ENCODE measurements around the gene RNF168. TPM values are rescaled to one million over a fixed set of nuclear protein-coding genes. Genes with fewer than 3 reads are reported as not detected.

RNF168 gene
- total and polyA plus RNA-seq, 2 experiments from 2014 or later, result 12.3 to 14.2 TPM

DNA sequence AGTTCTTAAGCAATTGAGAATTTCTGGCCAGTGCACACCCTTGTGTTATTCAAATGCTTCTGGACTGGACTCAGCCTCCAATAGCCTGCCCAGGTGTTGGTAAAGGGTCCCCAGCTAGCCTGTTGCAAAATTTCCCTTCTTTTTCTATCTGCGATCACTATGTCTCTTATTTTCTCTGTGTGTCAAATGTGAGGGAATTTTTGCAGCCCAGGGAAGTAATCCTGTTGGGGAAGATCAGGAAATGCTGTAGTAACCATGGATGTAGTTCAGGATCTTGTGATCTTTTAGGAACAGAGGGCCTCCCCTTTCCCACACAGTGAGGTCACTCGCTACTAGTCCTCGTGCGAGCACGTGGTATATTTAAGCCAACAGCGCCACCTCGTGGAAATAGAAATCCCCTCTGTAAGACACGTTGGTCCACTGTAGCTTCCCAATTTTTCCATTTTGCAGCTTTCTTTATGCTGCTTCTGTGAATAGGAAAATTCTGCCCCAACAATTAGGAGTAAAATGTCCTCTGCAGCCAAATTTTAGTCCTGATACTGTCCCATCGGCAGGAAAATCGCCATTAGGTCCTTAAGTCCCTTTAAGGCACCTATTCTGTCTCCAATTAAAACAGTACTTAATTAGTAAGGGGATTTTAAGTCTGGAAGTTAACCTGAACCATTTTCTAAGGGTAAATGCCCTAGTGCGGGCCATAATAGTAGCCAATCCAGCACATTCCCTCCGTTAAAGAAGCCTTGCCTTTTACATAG lies 15.6 kb upstream of the RNF168 start:
- no peak overlapping the region for H2AFZ ChIP-seq
- H3K4me1 ChIP-seq (ENCODE audit: insufficient read depth), result peaks cover 2% of the 10 kb centered on the region; the same call in 1 of the 2 replicates
- H4K20me1 ChIP-seq (ENCODE audit: insufficient read depth), result no peaks in the 10 kb centered on the region
- no peaks in the 10 kb centered on the region for H3K79me2 ChIP-seq (ENCODE audit: insufficient read depth)
- DNase-seq, result peak; percentile 88
- 17 to 23% methylated on average over 12 of the region's 12 CpGs for WGBS, 2 experiments (ENCODE audit: low coverage in 1 of 2, low lambda C conversion rate in 2 of 2, missing lambda C conversion rate in 2 of 2)
- no peaks in the 10 kb centered on the region for H3F3A ChIP-seq (ENCODE audit: insufficient read depth)
- H3K27ac ChIP-seq, result no peak overlapping the region
- no peak overlapping the region for H3K4me2 ChIP-seq (ENCODE audit: unreplicated experiment)
- no peak overlapping the region for H3K9ac ChIP-seq
- no peak overlapping the region for H3K4me3 ChIP-seq
- H3K9me2 ChIP-seq (ENCODE audit: insufficient read depth), result no peaks in the 10 kb centered on the region
- no peak for TF ChIP-seq EZH2phosphoT487 (IDR thresholded peaks at IDR 0.05; ENCODE audit: insufficient read depth, low read depth)
- TF ChIP-seq EZH2 (IDR thresholded peaks at IDR 0.05; ENCODE audit: insufficient read depth, poor library complexity, severe bottlenecking), result no peak
- in situ Hi-C loops (cut with MboI), result loop anchor here (25.0 kb wide), 1 partner anchor 457 kb away; no protein-coding TSS in a partner anchor
- H3K9me3 ChIP-seq (ENCODE audit: low read depth), result no peaks in the 10 kb centered on the region
- H3K36me3 ChIP-seq (ENCODE audit: low read depth), result no peaks in the 10 kb centered on the region
- no peaks in the 10 kb centered on the region for H3K27me3 ChIP-seq (replicated peaks; ENCODE audit: insufficient read depth)

DNA sequence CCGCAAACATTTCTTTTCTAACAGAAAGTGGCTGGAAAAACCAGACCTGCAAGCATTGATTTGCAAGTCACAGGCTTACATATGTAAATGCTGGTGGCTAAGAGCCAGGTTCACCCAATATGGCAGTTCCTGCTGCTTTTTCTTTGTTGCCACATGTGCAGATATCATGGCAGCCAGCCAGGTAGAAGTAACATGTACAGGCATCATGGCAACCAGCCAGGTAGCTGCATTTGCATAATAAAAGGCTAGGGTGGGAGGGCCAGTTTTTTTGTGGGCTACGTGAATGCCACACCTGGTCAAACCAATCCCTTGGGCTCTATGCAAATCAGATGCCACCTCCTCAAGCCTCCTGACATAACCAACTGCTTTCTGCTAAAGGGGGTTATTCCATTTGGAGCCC lies 14.4 kb upstream of the RNF168 start:
- Histone ChIP-seq H4K20me1 (ENCODE audit: insufficient read depth) (no peaks in the 10 kb centered on the region), H3K4me2 (ENCODE audit: unreplicated experiment) (no peak overlapping the region), H3K27me3 (replicated peaks; ENCODE audit: insufficient read depth) (no peaks in the 10 kb centered on the region), H3K27ac (no peak overlapping the region), H3K9ac (no peak overlapping the region), H3F3A (ENCODE audit: insufficient read depth) (no peaks in the 10 kb centered on the region), H3K4me1 (ENCODE audit: insufficient read depth) (peaks cover 6% of the 10 kb centered on the region; the same call in 1 of the 2 replicates), H3K79me2 (ENCODE audit: insufficient read depth) (no peaks in the 10 kb centered on the region), H3K36me3 (ENCODE audit: low read depth) (no peaks in the 10 kb centered on the region), H3K9me2 (ENCODE audit: insufficient read depth) (no peaks in the 10 kb centered on the region), H2AFZ (no peak overlapping the region), H3K4me3 (no peak overlapping the region), H3K9me3 (ENCODE audit: low read depth) (no peaks in the 10 kb centered on the region)
- 54 to 62% methylated on average over 2 of the region's 2 CpGs for WGBS, 2 experiments (ENCODE audit: low coverage in 1 of 2, low lambda C conversion rate in 2 of 2, missing lambda C conversion rate in 2 of 2)
- no peak for DNase-seq
- in situ Hi-C loops (cut with MboI), result loop anchor here (25.0 kb wide), 1 partner anchor 456 kb away; no protein-coding TSS in a partner anchor
- TF ChIP-seq EZH2phosphoT487 (IDR thresholded peaks at IDR 0.05; ENCODE audit: insufficient read depth, low read depth) (no peak), EZH2 (IDR thresholded peaks at IDR 0.05; ENCODE audit: insufficient read depth, poor library complexity, severe bottlenecking) (no peak)

- Histone ChIP-seq H4K20me1 (ENCODE audit: insufficient read depth) (no peaks in the 10 kb centered on the region), H3K9me3 (ENCODE audit: low read depth) (no peaks in the 10 kb centered on the region), H2AFZ (no peak overlapping the region), H3K79me2 (ENCODE audit: insufficient read depth) (no peaks in the 10 kb centered on the region), H3K4me3 (no peak overlapping the region), H3K27ac (no peak overlapping the region), H3K27me3 (replicated peaks; ENCODE audit: insufficient read depth) (no peaks in the 10 kb centered on the region), H3K4me2 (ENCODE audit: unreplicated experiment) (no peak overlapping the region), H3K9ac (no peak overlapping the region), H3F3A (ENCODE audit: insufficient read depth) (no peaks in the 10 kb centered on the region), H3K4me1 (ENCODE audit: insufficient read depth) (peaks cover 6% of the 10 kb centered on the region; the same call in 1 of the 2 replicates), H3K9me2 (ENCODE audit: insufficient read depth) (no peaks in the 10 kb centered on the region), H3K36me3 (ENCODE audit: low read depth) (no peaks in the 10 kb centered on the region)
- 59 to 64% methylated on average over 2 of the region's 2 CpGs for WGBS, 2 experiments (ENCODE audit: low coverage in 1 of 2, low lambda C conversion rate in 2 of 2, missing lambda C conversion rate in 2 of 2)
- no peak for DNase-seq
- in situ Hi-C loops (cut with MboI), result loop anchor here (25.0 kb wide), 1 partner anchor 455 kb away; no protein-coding TSS in a partner anchor
- TF ChIP-seq EZH2 (IDR thresholded peaks at IDR 0.05; ENCODE audit: insufficient read depth, poor library complexity, severe bottlenecking) (no peak), EZH2phosphoT487 (IDR thresholded peaks at IDR 0.05; ENCODE audit: insufficient read depth, low read depth) (no peak)
Observed at GRCh38 chr3:196517162-196517800, 13.7 kb upstream of the RNF168 start.

GRCh38 chr3:196514913-196515621 lies 11.5 kb upstream of the RNF168 start, which contains the start of gene SMCO1:
SMCO1 (minus strand) TSS chr3:196515346; CDS start chr3:196515209, 137 bp downstream.
- H3K4me3 ChIP-seq, result no peak within 1 kb of the TSS
- H3K4me2 ChIP-seq (ENCODE audit: unreplicated experiment), result no peak within 1 kb of the TSS
- in situ Hi-C loops (cut with MboI), result loop anchor here (25.0 kb wide), 1 partner anchor 453 kb away; no protein-coding TSS in a partner anchor
- 82 to 86% methylated on average over 10 of the region's 10 CpGs for WGBS, 2 experiments (ENCODE audit: low coverage in 1 of 2, low lambda C conversion rate in 2 of 2, missing lambda C conversion rate in 2 of 2)
- peaks cover 6% of the 10 kb centered on the region; the same call in 1 of the 2 replicates for H3K4me1 ChIP-seq (ENCODE audit: insufficient read depth)
- H3K27ac ChIP-seq, result no peak within 1 kb of the TSS
- H3K9ac ChIP-seq, result no peak within 1 kb of the TSS
- DNase-seq, result no peak
- no peaks in the 10 kb centered on the region for H3K27me3 ChIP-seq (replicated peaks; ENCODE audit: insufficient read depth)
- no peaks in the 10 kb centered on the region for H3K79me2 ChIP-seq (ENCODE audit: insufficient read depth)
- H4K20me1 ChIP-seq (ENCODE audit: insufficient read depth), result no peaks in the 10 kb centered on the region
- H3K36me3 ChIP-seq (ENCODE audit: low read depth), result no peaks in the 10 kb centered on the region
- H3F3A ChIP-seq (ENCODE audit: insufficient read depth), result no peaks in the 10 kb centered on the region
- TF ChIP-seq EZH2 (IDR thresholded peaks at IDR 0.05; ENCODE audit: insufficient read depth, poor library complexity, severe bottlenecking), result no peak
- no peak for TF ChIP-seq EZH2phosphoT487 (IDR thresholded peaks at IDR 0.05; ENCODE audit: insufficient read depth, low read depth)
- H3K9me3 ChIP-seq (ENCODE audit: low read depth), result no peaks in the 10 kb centered on the region
- no peaks in the 10 kb centered on the region for H3K9me2 ChIP-seq (ENCODE audit: insufficient read depth)
- no peak within 1 kb of the TSS for H2AFZ ChIP-seq
